Adrenal gland (tissue), 12 donors: ENCODE results near the gene DNAH3. TPM values are rescaled to one million over a fixed set of nuclear protein-coding genes. Genes with fewer than 3 reads are reported as not detected.
"Not testable (repeated sequence)": the region's sequence is repeated elsewhere in the genome, so short reads cannot be mapped to it uniquely, and the experiment has no call there.

Source experiments
- DNase-seq, 7 donors: peaks; one replicate each; pipeline ENCODE4 v3.0.0-alpha.2; 2019 to 2020
- H3K27ac ChIP-seq, 5 donors: fragments of 200-600 bp; sonication (generic) in 4 of 5; 1 replicate in 3 of 5; 2 replicates in 2 of 5; pipeline versions ENCODE4 v1.5.1 to v1.8.0; 2016 to 2020; ENCODE audit warnings: mild to moderate bottlenecking in 1 of 5
- H3K27me3 ChIP-seq: fragments of 200-600 bp; 2 replicates; pipeline ENCODE4 v1.8.0; 2021
- H3K36me3 ChIP-seq, 2 donors: fragments of 200-600 bp; replicated peaks in 1 of 2; 1 replicate in 1 of 2; 2 replicates in 1 of 2; pipeline versions ENCODE4 v1.5.1 to v1.8.0; 2018 to 2022
- H3K4me1 ChIP-seq, 2 donors: fragments of 200-600 bp; replicated peaks in 1 of 2; 1 replicate in 1 of 2; 2 replicates in 1 of 2; pipeline versions ENCODE4 v1.5.1 to v1.8.0; 2018 to 2021
- H3K4me3 ChIP-seq, 4 donors: fragments of 200-600 bp; sonication (generic) in 3 of 4; one replicate each; pipeline ENCODE4 v1.5.1; 2016 to 2018
- H3K9me3 ChIP-seq, 3 donors: fragments of 200-600 bp; sonication (generic) in 1 of 3; replicated peaks in 1 of 3; 1 replicate in 2 of 3; 2 replicates in 1 of 3; pipeline versions ENCODE4 v1.5.1 to v1.8.0; 2016 to 2021
- CTCF ChIP-seq, 6 experiments: fragments of 450-650 bp in 4 of 6; fragments of 200-600 bp in 2 of 6; sonication (generic) in 1 of 6; IDR thresholded peaks; 1 replicate in 5 of 6; 2 replicates in 1 of 6; pipeline versions ENCODE4 v1.5.1 to v1.8.0; 2016 to 2021; ENCODE audit warnings: antibody characterized with exemption in 6 of 6, mild to moderate bottlenecking in 2 of 6, moderate library complexity in 1 of 6
- POLR2A ChIP-seq, 2 donors: fragments of 450-650 bp; IDR thresholded peaks; one replicate each; pipeline ENCODE4 v1.6.1; 2017; ENCODE audit warnings: antibody characterized with exemption in 2 of 2, mild to moderate bottlenecking in 2 of 2, moderate library complexity in 1 of 2
- WGBS, 4 donors: extraction: QIAGEN DNeasy Blood & Tissue Kit in 2 of 4; methylation state at CpG; one replicate each; pipeline versions ENCODE4 v1.1.5 to v1.1.7; 2013 to 2017; 5-methylcytosine and 5-hydroxymethylcytosine counted together
- intact Hi-C, 2 donors: fragments of 100-400 bp; cut with DNase I; formaldehyde crosslinking; loops; one replicate each; pipeline versions ENCODE4 v1.14.1 to v1.15.0; 2022 to 2023
- polyA plus RNA-seq, 3 donors: library from polyadenylated mRNA; stranded (reverse); fragments of 200-250 nt in 2 of 3; fragments of 350-450 nt in 1 of 3; fragmentation: Illumina TruSeq in 1 of 3; extraction: RNeasy Lipid Tissue Mini Kit (QIAGEN cat#74804) in 1 of 3; gene quantifications; one replicate each; pipeline ENCODE4 v1.2.3, GENCODE V29; 2013 to 2014
- total RNA-seq, 9 donors: library from RNA; depleted of rRNA in 4 of 9; stranded (reverse); fragments of >200 nt in 4 of 9; fragments of 120-200 nt in 1 of 9; fragmentation: NEBNext Ultra II Directional in 1 of 9; extraction: Animal tissue kit (Norgen Biotek cat#: 25700) in 1 of 9; gene quantifications; one replicate each; pipeline versions ENCODE4 v1.1.0 to v1.2.4, GENCODE V29; 2013 to 2023
- donor health status: healthy with polysubstance abuse.
- donor health status: Bipolar disorder and iron deficiency.
- donor health status: DM: yes; HTN: yes; CAD: no.
- donor health status: DM: no; HTN: no; CAD: no.
- donor health status: DM: no; HTN: no; CAD: no.
- donor health status: DM: yes; HTN: yes; CAD: no.

The DNAH3 gene
- total and polyA plus RNA-seq, 12 donors: 0.06 to 0.40 (median 0.20) TPM; not detected in 6

- Histone ChIP-seq H3K27ac (no peak overlapping the region), H3K4me3 (no peak overlapping the region), H3K4me1 (no peaks in the 10 kb centered on the region), H3K9me3 (no peaks in the 10 kb centered on the region), H3K36me3 (no peaks in the 10 kb centered on the region), H3K27me3 (peaks cover 6% of the 10 kb centered on the region)
- intact Hi-C loops: no loop called here
- DNase-seq: no peak
- WGBS, 4 donors: 49 to 51% (median 50%) methylated on average over 8 to 9 of the region's 9 CpGs
- TF ChIP-seq CTCF (IDR thresholded peaks at IDR 0.05): no peak
- TF ChIP-seq POLR2A (IDR thresholded peaks at IDR 0.05): no peak
Measured at GRCh38 chr16:21103941-21104860, 46.4 kb downstream of the DNAH3 start.

- Histone ChIP-seq H3K27ac (no peak overlapping the region), H3K36me3 (no peaks in the 10 kb centered on the region), H3K4me3 (no peak overlapping the region), H3K4me1 (no peaks in the 10 kb centered on the region), H3K9me3 (no peaks in the 10 kb centered on the region), H3K27me3 (peaks cover 11% of the 10 kb centered on the region)
- intact Hi-C loops: no loop called here
- peak in 4 of 7 donors; percentile 19 to 31 (median 24) for DNase-seq
- TF ChIP-seq CTCF (IDR thresholded peaks at IDR 0.05): peak in 3 of 6 experiments; percentile 20 to 29 (median 29)
- no peak for TF ChIP-seq POLR2A (IDR thresholded peaks at IDR 0.05)
- 53 to 63% (median 56%) methylated on average over 8 of the region's 8 CpGs for WGBS, 4 donors
Measured at GRCh38 chr16:21101631-21102420, 48.8 kb downstream of the DNAH3 start.

- DNase-seq: no peak
- no peak overlapping the region for H3K27ac ChIP-seq
- H3K36me3 ChIP-seq: no peaks in the 10 kb centered on the region
- H3K9me3 ChIP-seq: no peaks in the 10 kb centered on the region
- no peak overlapping the region for H3K4me3 ChIP-seq
- intact Hi-C loops: no loop called here
- WGBS, 4 donors: 75 to 82% (median 77%) methylated on average over 4 of the region's 4 CpGs
- H3K4me1 ChIP-seq: no peaks in the 10 kb centered on the region
- TF ChIP-seq CTCF (IDR thresholded peaks at IDR 0.05) (no peak), POLR2A (IDR thresholded peaks at IDR 0.05) (no peak)
- H3K27me3 ChIP-seq: peaks cover 11% of the 10 kb centered on the region
Measured at GRCh38 chr16:21100447-21100846, 50.2 kb downstream of the DNAH3 start.

- no peak for DNase-seq
- H3K4me3 ChIP-seq: no peak overlapping the region
- H3K9me3 ChIP-seq: no peaks in the 10 kb centered on the region
- intact Hi-C loops: no loop called here
- WGBS, 4 donors: 41 to 58% (median 57%) methylated on average over 1 of the region's 1 CpG
- H3K27me3 ChIP-seq: peaks cover 11% of the 10 kb centered on the region
- no peaks in the 10 kb centered on the region for H3K4me1 ChIP-seq
- no peaks in the 10 kb centered on the region for H3K36me3 ChIP-seq
- no peak overlapping the region for H3K27ac ChIP-seq
- no peak for TF ChIP-seq CTCF (IDR thresholded peaks at IDR 0.05)
- TF ChIP-seq POLR2A (IDR thresholded peaks at IDR 0.05): no peak
Measured at GRCh38 chr16:21097151-21097550, 53.5 kb downstream of the DNAH3 start.

GRCh38 chr16:21094719-21095118 is 55.9 kb downstream of the DNAH3 start:
- H3K27ac ChIP-seq, H3K36me3 ChIP-seq, H3K4me1 ChIP-seq, H3K4me3 ChIP-seq, H3K9me3 ChIP-seq, intact Hi-C loops, DNase-seq: not testable (repeated sequence)
- WGBS, 4 donors: 78 to 86% (median 82%) methylated on average over 2 of the region's 2 CpGs
- H3K27me3 ChIP-seq: peaks cover 11% of the 10 kb centered on the region
